Thoracic aorta (tissue), 2 donors: ENCODE data around the gene PRXL2C. TPM values are rescaled to one million over a fixed set of nuclear protein-coding genes. Genes with fewer than 3 reads are reported as not detected.
"Not testable (repeated sequence)": the region's sequence is repeated elsewhere in the genome, so short reads cannot be mapped to it uniquely, and the experiment has no call there.

Experiments used
- ATAC-seq: fragments of 150-250 bp; one replicate; pipeline ENCODE4 v1.8.0; 2017; ENCODE audit warnings: low read depth; ENCODE audit not compliant: insufficient number of reproducible peaks, low FRiP score
- DNase-seq: peaks from one replicate; pipeline ENCODE4 v3.0.0-alpha.2; 2020; ENCODE audit warnings: low spot score
- H3K27ac ChIP-seq, 2 donors: fragments of 200-600 bp; sonication (generic); 1 replicate in 1 of 2; 2 replicates in 1 of 2; pipeline ENCODE4 v1.5.1; 2016; ENCODE audit warnings: mild to moderate bottlenecking in 2 of 2, moderate library complexity in 2 of 2
- H3K27me3 ChIP-seq: fragments of 200-600 bp; sonication (generic); replicated peaks from 2 replicates; pipeline ENCODE4 v1.6.0; 2016; ENCODE audit warnings: mild to moderate bottlenecking; ENCODE audit not compliant: insufficient read depth
- H3K36me3 ChIP-seq: fragments of 200-600 bp; sonication (generic); one replicate; pipeline ENCODE4 v1.5.1; 2016
- H3K4me1 ChIP-seq, 2 donors: fragments of 200-600 bp; sonication (generic); 1 replicate in 1 of 2; 2 replicates in 1 of 2; pipeline versions ENCODE4 v1.5.1 to v1.6.0; 2016; ENCODE audit warnings: low read depth in 2 of 2, mild to moderate bottlenecking in 1 of 2; ENCODE audit not compliant: control insufficient read depth in 1 of 2
- H3K4me3 ChIP-seq: fragments of 200-600 bp; sonication (generic); 2 replicates; pipeline ENCODE4 v1.5.1; 2016; ENCODE audit warnings: mild to moderate bottlenecking
- H3K9me3 ChIP-seq: fragments of 200-600 bp; sonication (generic); 2 replicates; pipeline ENCODE4 v1.5.1; 2016
- total RNA-seq, 2 donors: library from RNA; depleted of rRNA; stranded (reverse); fragments of >200 nt; gene quantifications; one replicate each; pipeline versions ENCODE4 v1.1.0 to v1.2.3, GENCODE V29; 2016
- TF ChIP-seq, protein P1 (sequence below): fragments of 200-600 bp; sonication (generic); IDR thresholded peaks from one replicate; pipeline ENCODE4 v1.5.1; 2019; ENCODE audit warnings: antibody characterized with exemption

Gene PRXL2C
- total RNA-seq, 2 donors from 2014 or later, result 22.9 to 26.1 TPM

DNA sequence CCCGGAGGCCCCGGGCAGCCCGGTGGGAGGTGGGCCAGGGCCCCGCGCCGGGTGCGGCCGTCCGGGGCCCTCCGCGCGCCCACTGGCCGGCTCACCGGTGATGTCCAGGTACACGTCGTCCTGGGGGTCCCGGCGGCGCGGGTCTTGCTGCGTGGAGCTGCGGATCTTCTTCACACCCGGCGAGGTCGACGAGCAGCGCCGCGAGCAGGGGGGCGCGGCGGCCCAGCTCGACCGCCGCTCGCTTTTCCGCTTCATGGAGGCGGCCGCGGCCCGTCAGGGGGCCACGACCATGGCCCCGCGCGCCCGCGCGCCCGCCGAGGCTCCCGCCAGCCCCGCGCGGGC, 36.0 kb downstream of the PRXL2C start:
- H3K27ac ChIP-seq, result peak overlapping the region; percentile 81 to 90
- no peaks in the 10 kb centered on the region for H3K9me3 ChIP-seq
- peak overlapping the region; percentile 81 for H3K4me3 ChIP-seq
- DNase-seq (no peak), ATAC-seq (no peak)
- no peaks in the 10 kb centered on the region for H3K27me3 ChIP-seq
- TF ChIP-seq, protein P1, sequence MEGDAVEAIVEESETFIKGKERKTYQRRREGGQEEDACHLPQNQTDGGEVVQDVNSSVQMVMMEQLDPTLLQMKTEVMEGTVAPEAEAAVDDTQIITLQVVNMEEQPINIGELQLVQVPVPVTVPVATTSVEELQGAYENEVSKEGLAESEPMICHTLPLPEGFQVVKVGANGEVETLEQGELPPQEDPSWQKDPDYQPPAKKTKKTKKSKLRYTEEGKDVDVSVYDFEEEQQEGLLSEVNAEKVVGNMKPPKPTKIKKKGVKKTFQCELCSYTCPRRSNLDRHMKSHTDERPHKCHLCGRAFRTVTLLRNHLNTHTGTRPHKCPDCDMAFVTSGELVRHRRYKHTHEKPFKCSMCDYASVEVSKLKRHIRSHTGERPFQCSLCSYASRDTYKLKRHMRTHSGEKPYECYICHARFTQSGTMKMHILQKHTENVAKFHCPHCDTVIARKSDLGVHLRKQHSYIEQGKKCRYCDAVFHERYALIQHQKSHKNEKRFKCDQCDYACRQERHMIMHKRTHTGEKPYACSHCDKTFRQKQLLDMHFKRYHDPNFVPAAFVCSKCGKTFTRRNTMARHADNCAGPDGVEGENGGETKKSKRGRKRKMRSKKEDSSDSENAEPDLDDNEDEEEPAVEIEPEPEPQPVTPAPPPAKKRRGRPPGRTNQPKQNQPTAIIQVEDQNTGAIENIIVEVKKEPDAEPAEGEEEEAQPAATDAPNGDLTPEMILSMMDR, result no peak
- H3K4me1 ChIP-seq, result peaks cover 0 to 7% of the 10 kb centered on the region in 2 donors
- no peaks in the 10 kb centered on the region for H3K36me3 ChIP-seq

GRCh38 chr9:96618209-96619123, 36.7 kb downstream of the PRXL2C start:
- Histone ChIP-seq H3K4me3 (peak overlapping the region; percentile 81), H3K36me3 (no peaks in the 10 kb centered on the region), H3K27ac (peak overlapping the region; percentile 81 to 90), H3K9me3 (no peaks in the 10 kb centered on the region), H3K27me3 (no peaks in the 10 kb centered on the region), H3K4me1 (peaks cover 0 to 7% of the 10 kb centered on the region in 2 donors)
- peak; percentile 45 for ATAC-seq
- no peak for DNase-seq
- TF ChIP-seq, protein P1, result no peak

DNA sequence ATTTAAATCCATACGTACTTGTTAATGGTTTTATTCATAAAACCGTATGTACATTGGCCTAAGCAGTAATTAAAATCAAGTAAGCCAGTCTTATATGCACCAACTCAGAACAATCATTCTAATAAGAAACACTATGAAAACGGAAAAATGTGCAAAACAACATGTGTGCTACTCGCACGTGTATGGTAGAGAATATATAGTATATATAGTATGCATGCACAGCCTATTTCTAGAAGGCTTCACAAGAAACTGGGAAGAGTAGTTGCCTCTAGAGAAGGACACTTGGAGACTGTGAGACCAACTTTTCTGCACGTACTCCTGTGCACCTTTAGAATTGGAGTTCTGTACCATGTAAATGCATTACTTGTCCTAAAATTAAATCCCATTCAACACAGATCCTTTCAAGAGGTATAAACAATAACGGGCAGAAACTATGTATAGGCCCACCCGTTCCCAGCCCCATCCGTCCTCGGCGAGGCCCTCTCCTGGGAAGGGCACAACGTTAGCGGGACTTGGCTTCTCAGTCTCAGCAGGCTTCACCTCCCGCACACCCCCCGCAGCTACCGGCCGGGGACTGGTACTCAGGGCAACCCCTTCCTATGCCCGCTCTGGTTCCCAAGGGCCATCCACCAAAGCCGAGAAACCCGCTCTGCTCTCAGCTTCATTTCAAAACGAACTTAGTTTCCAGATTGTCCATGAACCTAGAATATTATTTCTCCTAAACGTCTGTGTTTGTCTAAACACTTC, 37.5 kb downstream of the PRXL2C start:
- Histone ChIP-seq H3K27me3 (no peaks in the 10 kb centered on the region), H3K27ac (peak overlapping the region; percentile 81 to 90), H3K4me3 (peak overlapping the region; percentile 81), H3K9me3 (no peaks in the 10 kb centered on the region), H3K4me1 (peaks cover 8 to 16% of the 10 kb centered on the region in 2 donors), H3K36me3 (no peaks in the 10 kb centered on the region)
- ATAC-seq, result no peak
- DNase-seq, result no peak
- TF ChIP-seq, protein P1, result no peak

DNA sequence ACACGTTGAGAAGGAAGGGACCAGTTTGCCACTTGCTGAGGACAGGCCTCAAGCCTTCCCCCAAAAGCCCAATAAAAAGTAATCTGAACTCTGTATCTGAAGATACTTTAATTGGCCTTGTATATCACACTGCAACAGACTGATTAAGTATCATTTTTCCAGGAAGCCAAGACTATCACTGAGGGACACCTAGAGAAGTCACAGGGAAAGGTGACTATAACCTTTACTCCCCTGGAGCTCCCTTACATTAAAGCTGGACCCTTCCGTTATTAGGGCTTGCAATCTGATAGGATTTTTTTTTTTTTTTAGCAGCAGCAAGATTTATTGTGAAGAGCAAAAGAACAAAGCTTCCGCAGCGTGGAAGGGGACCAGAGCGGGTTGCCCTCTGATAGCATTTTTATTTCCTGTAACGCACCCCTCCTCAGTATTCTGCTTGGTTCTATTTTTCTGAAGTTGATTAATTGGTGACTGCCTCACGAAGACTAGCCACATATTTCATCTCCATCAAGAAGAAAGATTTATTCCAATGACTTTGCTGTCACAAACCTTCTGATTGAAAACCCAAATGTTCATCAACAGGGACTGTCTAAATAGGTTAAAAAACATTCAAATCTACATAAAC, 38.2 kb downstream of the PRXL2C start:
- H3K4me3 ChIP-seq, result no peak overlapping the region
- H3K36me3 ChIP-seq, result no peaks in the 10 kb centered on the region
- peak overlapping the region in 1 of 2 donors; percentile 90 for H3K27ac ChIP-seq
- no peaks in the 10 kb centered on the region for H3K27me3 ChIP-seq
- peaks cover 10 to 19% of the 10 kb centered on the region in 2 donors for H3K4me1 ChIP-seq
- TF ChIP-seq, protein P1, result no peak
- no peaks in the 10 kb centered on the region for H3K9me3 ChIP-seq
- no peak for DNase-seq
- ATAC-seq, result no peak

- ATAC-seq, result no peak
- TF ChIP-seq, protein P1, result no peak
- Histone ChIP-seq H3K36me3 (no peaks in the 10 kb centered on the region), H3K4me3 (no peak overlapping the region), H3K27me3 (no peaks in the 10 kb centered on the region), H3K27ac (no peak overlapping the region), H3K9me3 (no peaks in the 10 kb centered on the region), H3K4me1 (peaks cover 16 to 28% of the 10 kb centered on the region in 2 donors)
- no peak for DNase-seq
Measured at GRCh38 chr9:96615411-96615810, 39.7 kb downstream of the PRXL2C start.

DNA sequence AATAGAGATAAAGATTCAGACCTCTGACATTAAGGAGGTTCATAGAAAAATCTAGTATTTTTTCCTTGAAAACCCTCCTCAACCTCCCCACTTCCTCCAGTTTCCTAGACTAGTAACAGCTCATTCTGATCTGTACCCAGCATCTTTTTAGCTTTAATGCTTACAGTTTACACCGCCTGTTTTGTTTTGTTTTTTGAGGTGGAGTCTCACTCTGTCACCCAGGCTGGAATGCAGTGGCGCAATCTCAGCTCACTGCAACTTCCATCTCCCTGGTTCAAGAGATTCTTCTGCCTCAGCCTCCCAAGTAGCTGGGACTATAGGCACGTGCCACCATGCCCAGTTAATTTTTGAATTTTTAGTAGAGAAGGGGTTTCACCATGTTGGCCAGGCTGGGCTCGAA, 40.5 kb downstream of the PRXL2C start:
- not testable (repeated sequence) for DNase-seq, ATAC-seq, H3K27me3 ChIP-seq, H3K36me3 ChIP-seq, H3K4me3 ChIP-seq, H3K9me3 ChIP-seq
- H3K27ac ChIP-seq, result peak overlapping the region; percentile 26 to 30
- peaks cover 16 to 28% of the 10 kb centered on the region in 2 donors for H3K4me1 ChIP-seq
